ENCODE data around the gene LCN6.
"Not testable (repeated sequence)": the region's sequence is repeated elsewhere in the genome, so short reads cannot be mapped to it uniquely, and the experiment has no call there.

Gene LCN6

DNA sequence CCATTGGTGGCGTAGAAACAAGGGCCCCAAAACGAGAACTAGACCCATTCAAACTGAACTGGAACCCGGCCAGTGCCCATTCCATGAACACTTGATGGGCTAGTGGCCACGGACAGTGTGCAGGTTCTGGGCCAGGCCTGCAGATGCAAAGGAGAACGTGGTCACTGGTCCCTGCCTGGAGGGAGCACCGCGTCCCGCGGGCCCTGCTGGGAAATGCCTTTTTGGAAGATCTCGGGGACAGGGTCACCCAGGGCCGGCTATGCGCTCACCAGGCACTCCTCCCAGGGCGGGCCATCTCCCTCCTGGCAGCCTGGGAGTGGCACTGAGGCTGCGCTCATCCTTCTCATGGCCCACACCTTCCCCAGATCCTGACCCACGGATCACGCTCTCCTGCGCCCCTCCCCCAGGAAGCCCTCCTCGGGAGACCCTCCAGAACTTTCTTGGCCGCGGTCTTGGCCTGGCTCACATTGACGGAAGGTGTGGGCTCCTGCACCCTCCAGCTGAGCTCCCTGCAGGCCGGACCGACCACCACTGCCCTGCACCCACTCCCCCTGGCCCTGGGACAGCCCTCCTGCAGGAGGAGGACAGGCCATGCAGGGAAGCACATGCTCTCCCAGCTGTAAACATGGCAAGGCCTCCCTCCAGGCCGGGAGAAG, 38.7 kb downstream of the LCN6 start:
- DNase-seq (ENCODE audit: low read depth) = no peak

DNA sequence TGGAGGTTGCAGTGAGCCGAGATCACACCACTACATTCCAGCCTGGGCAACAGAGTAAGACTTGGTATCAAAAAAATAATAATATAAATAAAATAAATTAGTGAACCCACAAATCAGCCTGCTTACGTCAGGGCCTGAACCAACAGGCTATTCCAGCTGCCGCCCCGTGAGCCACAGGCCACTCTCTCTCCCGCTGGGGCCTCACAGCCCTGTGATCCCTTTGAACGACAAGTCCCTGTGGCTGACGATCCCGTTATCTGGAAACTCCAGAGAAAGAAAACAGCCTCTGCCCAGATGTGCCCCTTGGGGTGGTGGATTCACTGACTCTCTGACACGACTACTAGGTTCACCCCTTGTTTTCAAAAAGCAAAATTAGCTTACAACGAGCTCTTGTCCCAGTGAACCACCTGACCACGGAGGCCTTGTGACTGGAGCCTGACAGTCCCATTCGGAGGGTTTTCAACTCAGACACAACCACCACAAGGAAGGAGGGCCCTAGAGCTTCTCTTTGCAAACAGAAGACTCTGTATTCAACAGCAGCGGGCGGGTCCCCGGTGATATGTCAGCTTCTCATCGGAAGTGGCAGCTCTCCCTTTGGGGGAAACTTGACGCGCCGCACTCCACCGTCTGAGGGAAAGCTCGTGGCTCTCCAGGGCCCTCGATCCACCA, 40.3 kb downstream of the LCN6 start:
- no peak for DNase-seq (ENCODE audit: low read depth)

DNA sequence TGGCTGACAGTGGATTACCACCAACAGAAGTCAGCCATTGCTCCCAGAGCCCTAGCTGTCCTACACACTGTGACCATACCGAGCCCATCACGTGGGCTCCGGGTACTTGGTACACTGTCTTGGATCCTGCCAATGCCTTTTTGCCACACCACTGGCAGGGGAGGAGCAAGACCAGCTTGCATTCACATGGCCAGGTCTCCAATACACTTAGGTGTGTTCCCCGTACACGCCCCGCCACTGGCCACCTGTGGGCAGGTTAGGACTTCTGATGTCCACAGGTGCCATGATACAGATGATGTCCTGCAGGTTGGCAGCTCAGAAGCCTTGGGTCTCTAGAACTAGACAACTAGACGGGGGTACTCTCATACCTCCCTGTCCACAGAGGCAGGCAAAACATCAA, 41.3 kb downstream of the LCN6 start:
- no peak for DNase-seq (ENCODE audit: low read depth)

DNA sequence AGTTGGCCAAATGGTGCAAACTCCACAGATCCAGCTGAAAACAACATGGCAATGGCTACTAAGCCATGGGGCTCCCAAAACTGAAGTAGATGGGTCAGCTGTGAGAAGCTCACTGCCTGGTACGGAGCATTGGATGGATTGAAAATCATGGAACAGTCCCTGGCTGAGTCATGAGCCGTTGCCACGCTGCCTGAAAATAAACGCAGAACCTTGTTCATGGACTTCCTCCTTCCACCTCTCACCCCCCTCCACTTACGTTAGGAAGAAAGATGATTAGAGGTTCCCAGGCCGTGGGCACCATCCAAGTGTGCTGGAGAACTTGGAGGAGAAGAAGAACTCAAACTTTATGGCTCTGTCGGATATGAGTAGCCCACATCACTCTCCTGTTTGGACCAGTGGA, 42.8 kb downstream of the LCN6 start:
- DNase-seq (ENCODE audit: low read depth) = no peak

DNA sequence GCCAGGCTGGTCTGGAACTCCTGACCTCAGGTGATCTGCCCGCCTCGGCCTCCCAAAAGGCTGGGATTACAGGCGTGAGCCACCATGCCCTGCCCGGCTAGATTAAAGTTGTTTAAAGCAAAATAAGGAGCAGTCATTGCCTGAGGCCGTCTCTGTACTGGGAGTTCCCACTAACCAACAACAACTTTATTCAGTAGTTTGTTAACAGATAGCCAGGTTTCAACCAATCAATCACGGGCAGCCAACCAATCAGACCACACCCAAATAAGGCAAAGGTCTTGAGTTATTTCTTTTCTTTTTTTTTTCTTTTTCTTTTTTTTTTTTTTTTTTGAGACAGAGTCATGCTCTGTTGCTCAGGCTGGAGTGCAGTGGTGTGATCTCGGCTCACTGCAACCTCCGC, 43.6 kb downstream of the LCN6 start:
- not testable (repeated sequence) for DNase-seq (ENCODE audit: low read depth)

DNA sequence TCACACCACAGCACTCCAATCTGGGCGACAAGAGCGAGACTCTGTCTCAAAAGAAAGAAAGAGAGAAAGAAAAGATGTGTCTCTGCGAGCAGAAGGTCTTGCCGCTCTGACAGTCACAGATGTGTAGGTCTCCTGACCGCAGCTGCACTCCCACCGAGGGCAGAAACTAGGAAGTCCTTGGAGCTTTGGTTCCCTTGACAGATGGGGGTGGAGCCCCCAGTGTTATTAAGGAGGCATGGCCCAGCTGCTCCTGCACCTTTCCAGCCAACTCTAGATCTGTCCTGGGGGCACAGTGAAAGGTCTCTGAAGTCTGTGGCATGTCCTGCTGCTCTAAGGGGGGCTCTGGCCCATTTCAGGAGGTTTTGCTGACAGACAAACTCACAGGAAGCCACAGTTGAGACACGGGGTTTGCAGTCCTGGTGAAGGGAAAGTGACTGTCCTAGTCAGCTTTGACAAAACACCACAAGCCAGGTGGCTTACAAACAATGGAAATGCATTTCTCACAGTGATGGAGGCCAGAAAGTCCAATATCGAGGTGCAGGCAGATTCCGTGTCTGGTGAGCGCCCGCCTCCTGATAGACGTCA, 45.0 kb downstream of the LCN6 start:
- DNase-seq (ENCODE audit: low read depth) = no peak

DNA sequence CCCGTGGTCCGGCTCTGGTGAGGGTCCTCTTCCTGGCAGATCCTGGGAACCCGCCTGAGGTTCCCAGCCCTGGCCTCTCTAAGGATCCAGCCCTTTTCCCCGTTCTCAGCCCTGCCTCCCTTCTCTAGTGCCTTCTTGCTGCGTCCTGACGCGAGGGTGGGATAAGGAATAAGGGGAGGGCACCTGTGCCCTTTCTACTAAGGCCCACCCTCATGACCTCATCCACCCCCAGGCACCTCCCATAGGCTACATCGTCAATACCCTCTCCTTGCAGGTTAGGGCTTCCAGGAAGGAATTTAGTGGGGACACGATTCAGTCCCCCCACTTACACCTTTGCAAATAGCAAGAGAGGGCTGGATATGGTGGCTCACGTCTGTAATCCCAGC, 46.7 kb downstream of the LCN6 start:
- no peak for DNase-seq (ENCODE audit: low read depth)

DNA sequence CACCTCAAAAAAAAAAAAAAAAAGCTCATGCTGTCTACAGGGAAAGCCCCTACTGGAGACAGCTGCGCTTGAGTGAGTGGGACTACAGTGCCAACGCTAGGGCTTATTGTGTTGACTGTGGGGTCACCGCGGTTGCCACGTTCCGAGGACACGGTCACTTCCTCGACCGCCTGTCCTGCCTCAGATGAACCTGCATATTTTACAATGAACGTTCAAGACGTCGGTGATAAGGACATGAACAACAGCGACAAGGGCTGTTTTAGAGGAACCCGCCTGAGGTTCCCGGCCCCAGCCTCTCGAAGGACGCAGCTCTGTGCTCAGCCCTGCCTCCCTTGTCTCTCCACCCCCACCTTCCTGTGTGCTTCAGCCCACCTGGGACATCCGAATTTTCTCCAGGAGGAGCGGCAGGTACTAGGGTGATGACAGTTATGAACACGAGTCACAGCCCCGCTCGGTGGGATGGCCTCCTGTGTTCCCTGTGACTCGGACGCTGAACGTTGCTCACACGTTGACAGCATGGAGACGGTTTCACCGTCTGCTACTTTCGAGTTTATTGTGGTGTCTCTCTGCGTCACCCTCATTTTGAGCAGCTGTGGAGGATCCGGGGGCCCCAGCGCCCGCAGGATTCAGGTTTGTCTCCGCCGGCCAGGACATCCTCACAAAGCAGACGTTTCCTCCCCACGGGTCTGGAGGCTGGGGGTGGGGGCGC, 47.2 kb downstream of the LCN6 start:
- no peak for DNase-seq (ENCODE audit: low read depth)

DNA sequence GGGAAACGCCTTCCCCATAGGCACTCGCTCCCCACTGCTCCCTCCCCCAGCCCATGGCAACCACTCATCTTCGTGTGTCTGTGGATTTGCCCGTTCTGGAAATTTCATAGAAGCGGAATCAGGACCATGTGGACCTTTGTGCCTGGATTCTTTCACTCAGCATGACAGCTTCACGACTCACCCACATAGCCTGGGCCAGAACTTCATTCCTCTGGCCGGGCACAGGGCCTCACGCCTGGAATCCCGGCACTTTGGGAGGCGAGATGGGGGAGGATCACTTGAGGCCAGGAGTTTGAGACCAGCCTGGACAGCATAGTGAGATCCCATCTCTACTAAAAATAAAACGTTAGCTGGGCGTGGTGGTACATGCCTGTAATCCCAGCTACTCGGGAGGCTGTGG, 48.0 kb downstream of the LCN6 start:
- peak; percentile 6 for DNase-seq (ENCODE audit: low read depth)

DNA sequence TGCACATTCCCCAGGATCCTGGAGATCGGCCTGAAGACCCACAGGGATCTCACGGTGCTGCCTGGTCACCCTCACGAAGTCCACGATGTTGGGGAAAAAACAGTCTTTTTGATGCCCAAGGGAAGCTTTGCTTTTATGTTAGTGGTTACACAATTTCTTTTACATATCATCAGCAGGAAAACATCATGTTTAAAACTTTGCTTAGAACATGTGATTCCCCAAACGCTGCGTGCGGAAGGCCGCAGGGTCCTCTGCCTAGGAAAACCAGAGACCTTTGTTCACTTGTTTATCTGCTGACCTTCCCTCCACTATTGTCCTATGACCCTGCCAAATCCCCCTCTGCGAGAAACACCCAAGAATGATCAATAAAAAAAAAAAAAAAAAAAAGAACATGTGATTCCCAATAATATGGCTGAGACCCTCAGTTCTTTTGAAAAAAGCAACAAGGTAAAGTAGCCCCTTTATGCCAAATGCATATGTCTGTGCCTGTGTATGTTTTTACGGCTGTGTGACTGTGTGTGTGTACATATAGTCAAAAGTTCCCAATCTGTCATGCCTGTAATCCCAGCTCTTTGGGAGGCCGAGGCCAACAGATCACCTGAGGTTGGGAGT, 49.6 kb downstream of the LCN6 start:
- no peak for DNase-seq (ENCODE audit: low read depth)

DNA sequence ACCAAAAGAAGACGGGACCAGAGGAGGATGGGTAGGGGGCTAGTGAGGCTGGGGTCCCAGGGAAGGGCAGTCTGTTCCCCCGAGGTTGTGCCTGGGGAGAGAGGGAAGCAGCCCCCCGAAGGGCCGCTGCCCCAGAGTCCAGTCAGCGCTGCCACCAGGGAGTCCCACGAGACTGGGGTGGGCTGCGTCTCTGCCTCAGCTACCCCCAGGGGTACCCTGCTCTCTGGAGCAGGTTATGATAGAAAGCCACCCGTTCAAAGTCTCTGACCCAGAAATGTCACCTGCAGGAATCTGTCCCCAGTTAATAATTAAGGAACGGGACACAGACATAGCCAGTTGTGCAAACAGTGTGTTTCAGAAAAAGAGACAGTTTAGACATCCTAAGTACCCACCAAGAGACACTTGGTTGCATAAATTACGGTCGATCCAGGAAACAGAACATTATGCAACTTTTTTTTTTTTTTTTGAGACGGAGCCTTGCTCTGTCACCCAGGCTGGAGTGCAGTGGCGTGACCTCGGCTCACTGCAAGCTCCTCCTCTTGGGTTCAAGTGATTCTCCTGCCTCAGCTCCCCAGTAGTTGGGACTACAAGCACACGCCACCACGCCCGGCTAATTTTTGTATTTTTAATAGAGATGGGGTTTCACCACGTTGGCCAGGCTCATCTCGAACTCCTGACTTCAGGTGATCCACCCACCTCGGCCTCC, 50.4 kb downstream of the LCN6 start:
- no peak for DNase-seq (ENCODE audit: low read depth)

DNA sequence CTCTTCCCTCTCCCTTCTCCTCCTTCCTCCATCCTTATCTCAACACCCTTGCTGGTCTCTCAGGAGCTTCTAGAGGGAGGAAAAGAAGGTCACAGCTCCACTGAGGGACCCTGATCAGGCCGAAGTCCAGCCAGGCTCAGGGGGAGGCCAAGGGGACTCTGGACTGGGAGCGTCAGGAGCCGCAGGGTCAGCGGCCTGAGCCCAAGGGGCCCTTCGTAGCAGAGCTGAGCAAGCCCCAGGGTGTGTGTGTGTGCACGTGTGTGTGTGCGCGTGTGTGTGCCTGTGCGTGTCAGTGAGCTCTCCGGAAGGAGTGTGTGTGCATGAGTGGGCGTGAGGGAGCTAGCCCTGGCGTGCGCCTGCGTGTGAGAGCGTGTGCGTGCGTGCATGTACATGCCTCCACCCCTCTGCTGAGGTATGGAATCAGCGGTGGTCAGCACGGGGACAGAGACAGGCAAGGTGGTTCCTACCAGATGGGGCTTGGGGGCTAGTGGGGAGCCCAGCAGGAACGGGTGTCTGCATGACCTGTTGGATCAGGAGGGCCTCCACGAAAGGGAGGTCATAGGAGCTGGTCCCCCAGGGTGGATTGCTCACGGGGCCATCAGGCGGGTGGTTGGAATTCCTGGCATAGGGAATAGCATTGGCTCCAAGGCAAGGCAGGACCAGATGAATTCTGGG, 51.0 kb downstream of the LCN6 start:
- no peak for DNase-seq (ENCODE audit: low read depth)

DNA sequence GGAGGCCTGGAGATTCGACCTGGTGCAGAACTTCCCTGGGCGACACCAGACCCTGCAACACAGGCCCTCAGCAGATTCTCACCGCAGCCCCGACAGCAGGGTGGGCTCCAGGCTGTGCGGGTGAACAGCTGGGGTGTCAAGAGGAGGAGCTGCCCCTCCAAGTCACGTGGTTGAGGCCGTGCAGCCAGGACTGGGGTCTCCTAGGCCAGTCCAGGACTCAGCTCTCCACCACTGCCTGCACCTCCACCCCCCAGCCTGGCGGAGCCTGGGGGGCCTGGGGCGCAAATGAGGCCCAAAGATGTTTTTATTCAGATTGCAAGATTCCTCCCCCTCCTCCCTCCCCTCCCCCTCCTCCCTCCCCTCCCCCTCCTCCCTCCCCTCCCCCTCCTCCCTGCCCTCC, 51.8 kb downstream of the LCN6 start:
- no peak for DNase-seq (ENCODE audit: low read depth)

DNA sequence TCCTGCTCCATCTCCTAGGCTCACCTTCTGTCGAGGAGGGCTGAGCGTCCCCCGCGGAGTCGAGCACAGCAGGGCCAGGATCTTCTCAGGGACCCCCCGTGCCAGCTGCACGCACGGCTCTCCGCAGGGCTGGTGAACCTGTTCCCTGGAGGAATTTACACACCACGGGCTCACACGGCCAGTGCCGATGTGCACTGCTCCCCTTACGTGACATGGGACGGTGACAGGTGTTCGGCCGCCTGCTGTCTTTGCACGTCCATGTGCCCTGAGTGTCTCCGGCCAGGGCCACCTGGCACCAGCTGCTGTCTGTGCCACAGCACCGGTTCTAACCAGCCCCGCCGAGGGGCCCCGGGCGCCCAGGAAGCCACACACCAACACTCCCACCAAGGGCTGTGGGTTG, 52.4 kb downstream of the LCN6 start:
- no peak for DNase-seq (ENCODE audit: low read depth)

DNA sequence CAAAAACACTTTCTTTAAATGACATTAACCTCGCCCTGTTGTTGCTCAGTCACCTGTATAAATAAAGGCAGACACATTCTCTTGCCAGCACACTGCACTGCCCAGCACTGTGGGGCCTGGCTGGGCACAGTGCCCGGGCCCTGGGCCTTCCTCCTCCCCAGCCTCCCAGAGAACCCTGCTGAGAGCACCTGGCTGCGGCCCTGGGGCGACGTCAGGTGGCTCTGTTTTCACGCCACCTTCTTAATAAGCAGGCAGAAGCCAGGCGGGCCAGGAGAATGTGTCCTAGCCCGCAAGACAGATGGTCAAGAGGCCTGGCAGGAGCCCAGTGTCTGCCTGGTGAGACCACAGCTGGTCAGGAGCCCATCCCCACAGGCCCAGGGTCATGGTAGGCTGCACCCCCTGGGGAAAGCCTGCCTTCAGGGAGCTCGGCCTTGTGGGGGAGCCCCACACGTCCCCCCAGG, 52.9 kb downstream of the LCN6 start:
- no peak for DNase-seq (ENCODE audit: low read depth)

DNA sequence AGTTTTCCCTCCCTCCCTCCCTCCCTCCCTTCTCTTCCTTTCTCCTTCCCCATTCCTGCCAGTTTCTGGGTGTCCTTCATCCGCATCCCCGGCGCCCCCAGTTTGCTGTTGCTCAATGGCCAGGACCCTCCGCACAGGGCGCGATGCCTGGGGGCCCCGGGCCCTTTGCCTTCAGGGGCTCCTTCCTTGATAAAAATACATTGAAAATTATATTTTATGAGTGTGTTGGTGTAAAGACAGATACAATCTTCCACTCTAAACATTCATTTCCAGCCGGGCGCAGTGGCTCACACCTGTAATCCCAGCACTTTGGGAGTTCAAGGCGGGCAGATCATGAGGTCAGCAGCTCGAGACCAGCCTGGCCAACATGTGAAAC, 53.5 kb downstream of the LCN6 start:
- no peak for DNase-seq (ENCODE audit: low read depth)

DNA sequence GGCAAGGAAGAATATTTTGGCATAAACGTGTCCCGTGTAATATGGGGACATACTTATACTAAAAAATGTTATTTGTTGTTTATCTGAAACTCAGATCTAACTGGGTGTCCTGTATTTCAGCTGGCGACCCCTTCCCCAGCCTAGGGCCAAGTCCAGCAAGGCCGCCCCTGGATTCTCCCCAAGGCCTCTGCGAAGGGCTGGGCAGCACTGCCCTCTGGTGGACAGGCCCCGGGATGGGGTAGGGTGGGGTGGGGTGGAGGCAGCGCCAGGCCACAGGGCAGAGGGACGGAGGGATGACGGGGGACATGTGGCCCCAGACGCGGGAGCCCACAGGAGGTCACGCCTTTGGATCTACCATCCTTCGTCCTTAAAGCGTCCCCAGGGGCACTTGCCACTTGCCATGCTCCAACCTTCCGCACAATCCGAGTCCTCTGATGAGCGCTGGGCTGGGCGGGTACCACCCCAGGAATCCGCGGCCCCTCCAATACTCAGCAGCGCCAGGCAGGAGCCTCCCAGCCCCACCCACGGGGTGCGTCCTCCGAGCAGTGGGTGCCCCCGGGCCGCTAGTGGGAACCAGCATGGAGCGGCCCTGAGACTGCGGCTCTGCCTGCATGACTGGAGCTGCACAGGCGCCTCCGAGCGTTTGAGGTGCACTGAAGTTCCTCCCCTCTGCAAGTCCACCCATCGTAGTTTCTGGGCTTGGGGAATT, 54.0 kb downstream of the LCN6 start:
- DNase-seq (ENCODE audit: low read depth) = peak; percentile 3
